Skin of body (tissue), 2 donors: Measurements from ENCODE around the gene FAM193B. TPM values are rescaled to one million over a fixed set of nuclear protein-coding genes. Genes with fewer than 3 reads are reported as not detected.

Experiments
- DNase-seq: peaks from one replicate; lab custom pipeline; 2025; lab: John Stamatoyannopoulos, UW
- total RNA-seq: library from RNA; depleted of rRNA; stranded (reverse); fragments of >200 nt; gene quantifications from one replicate; pipeline ENCODE4 v1.2.3, GENCODE V29; 2014

FAM193B gene
- total RNA-seq, 1 donor from 2014 or later, result 30.8 TPM

DNA sequence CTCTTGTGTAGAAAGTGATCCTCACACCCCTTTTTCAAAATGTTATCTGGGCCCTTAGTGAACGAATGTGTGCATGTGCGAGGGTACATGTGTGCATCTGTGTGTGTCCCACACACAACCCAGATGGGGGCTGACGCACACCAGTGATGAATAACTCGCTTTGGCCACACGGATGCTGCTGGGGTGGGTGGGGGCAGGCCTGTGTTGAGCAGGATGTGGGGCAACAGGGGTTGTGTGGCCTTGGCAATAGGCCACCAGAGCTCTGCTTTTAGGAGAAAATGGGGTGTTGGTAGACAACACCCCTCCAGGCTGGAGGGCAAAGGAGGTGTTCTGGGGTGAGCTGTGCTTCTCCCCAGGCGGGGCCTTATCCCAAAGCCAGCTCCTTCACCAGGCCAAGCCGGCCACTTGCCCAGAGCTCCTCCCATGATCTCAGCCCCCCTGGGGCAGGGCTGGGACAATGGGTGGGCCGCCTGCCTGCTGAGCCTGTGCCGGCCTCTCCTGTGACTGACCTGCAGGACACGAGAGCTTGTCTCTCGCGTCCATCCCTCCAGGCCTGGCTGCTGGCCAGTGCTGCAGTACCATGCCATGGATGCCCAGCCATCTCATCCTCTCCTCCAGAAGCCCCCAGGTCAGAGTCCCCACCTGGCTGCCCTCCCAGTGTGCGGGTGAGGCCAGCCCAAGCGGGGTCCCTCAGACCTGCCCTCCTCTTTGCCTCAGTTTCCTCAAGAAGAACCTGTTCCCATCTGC is 82.6 kb downstream of the FAM193B start:
- no peak for DNase-seq

DNA sequence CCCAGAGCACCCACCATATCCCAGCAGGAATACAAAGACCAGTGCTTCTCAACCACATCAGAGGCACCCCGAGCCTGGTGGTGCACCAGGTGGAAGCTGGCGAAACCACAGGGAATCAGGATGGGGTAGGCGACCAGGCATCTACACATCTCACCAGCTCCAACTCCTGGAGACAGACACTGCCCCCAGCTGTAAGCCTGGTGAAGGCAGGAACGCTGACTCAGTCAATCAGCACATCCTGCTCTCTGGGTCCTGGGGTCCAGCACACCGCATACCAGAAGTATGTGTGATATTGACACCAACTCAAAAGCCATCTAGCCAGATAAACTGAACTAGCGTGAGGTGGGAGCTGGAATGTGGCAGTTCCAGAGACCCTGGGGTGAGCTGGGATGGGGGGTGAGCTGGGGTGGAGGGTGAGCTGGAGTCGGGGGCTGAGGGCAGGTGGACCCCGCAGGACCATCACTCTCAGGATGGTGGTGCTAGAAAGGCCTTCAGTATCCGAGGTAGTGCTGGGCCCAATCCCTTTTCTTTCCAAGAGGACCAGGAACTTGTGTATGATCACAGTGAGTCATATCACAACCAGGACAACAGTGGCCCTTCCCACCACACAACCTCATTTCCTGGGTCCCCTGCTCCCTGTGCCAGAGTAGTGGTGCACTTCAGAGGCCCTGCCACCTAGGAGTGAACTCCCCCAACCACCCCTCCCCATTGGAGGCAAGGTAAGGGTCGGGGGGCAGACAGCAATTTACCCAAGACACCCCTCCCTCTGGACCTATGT is 83.4 kb downstream of the FAM193B start:
- DNase-seq, result no peak

Other genes starting within 250 kb of the FAM193B start
- gene MXD3, start 242.7 kb downstream of the FAM193B start, total RNA-seq, result 9.7 TPM
- 99.0 TPM for gene LMAN2, start 202.9 kb downstream of the FAM193B start, total RNA-seq
- 13.7 TPM for gene RGS14, start 196.6 kb downstream of the FAM193B start, total RNA-seq
- not detected for gene SLC34A1, start 170.1 kb downstream of the FAM193B start, total RNA-seq
- not detected for gene PFN3, start 153.9 kb downstream of the FAM193B start, total RNA-seq
- 1.3 TPM for gene F12, start 145.0 kb downstream of the FAM193B start, total RNA-seq
- 23.8 TPM for gene GRK6, start 127.9 kb downstream of the FAM193B start, total RNA-seq
- 1.1 TPM for gene PRR7, start 107.7 kb downstream of the FAM193B start, total RNA-seq
- gene DBN1, start 80.9 kb downstream of the FAM193B start, total RNA-seq, result 41.1 TPM
- gene PDLIM7, start 57.0 kb downstream of the FAM193B start, total RNA-seq, result 30.7 TPM
- 3.8 TPM for gene DOK3, start 44.7 kb downstream of the FAM193B start, total RNA-seq
- 55.4 TPM for gene DDX41, start 37.6 kb downstream of the FAM193B start, total RNA-seq
- gene TMED9, start 37.6 kb upstream of the FAM193B start, total RNA-seq, result 68.4 TPM
- gene B4GALT7, start 45.6 kb upstream of the FAM193B start, total RNA-seq, result 11.6 TPM
- gene FAM153A, start 228.3 kb upstream of the FAM193B start, total RNA-seq, result 0.20 TPM